Measurements from ENCODE around the gene TLX3. TPM values are rescaled to one million over a fixed set of nuclear protein-coding genes. Genes with fewer than 3 reads are reported as not detected.

Gene TLX3
- total RNA-seq, 2 donors from 2014 or later: not detected

DNA sequence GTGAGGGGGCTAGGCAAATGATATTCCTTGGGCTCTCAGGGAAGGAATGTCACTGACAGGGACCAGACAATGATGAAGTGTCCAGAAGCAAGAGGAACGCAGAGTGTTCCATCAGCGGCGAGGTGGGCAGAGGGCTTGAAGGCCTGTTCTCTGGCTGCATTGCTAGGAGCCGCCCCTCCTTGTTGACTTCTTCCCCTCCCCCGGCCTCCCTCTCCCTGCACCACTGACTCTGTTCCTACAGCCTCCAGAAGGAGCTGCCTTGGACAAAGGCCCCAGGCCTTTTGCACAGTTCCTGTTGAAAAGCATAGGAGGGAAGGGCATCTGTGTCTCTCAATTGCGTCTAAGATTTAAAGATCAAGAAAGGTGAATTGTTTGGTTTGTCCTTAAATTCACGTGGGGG is 12.4 kb downstream of the TLX3 start:
- intact Hi-C loops (cut with DNase I): no loop called here
- Histone ChIP-seq H3K9me3 (no peaks in the 10 kb centered on the region), H3K4me3 (no peak overlapping the region), H3K4me1 (replicated peaks) (no peaks in the 10 kb centered on the region), H3K27ac (no peak overlapping the region), H3K36me3 (no peaks in the 10 kb centered on the region), H3K27me3 (replicated peaks; ENCODE audit: insufficient read depth) (peaks cover 41% of the 10 kb centered on the region)
- no peak for TF ChIP-seq POLR2AphosphoS5 (IDR thresholded peaks at IDR 0.05)
- TF ChIP-seq, protein P1, sequence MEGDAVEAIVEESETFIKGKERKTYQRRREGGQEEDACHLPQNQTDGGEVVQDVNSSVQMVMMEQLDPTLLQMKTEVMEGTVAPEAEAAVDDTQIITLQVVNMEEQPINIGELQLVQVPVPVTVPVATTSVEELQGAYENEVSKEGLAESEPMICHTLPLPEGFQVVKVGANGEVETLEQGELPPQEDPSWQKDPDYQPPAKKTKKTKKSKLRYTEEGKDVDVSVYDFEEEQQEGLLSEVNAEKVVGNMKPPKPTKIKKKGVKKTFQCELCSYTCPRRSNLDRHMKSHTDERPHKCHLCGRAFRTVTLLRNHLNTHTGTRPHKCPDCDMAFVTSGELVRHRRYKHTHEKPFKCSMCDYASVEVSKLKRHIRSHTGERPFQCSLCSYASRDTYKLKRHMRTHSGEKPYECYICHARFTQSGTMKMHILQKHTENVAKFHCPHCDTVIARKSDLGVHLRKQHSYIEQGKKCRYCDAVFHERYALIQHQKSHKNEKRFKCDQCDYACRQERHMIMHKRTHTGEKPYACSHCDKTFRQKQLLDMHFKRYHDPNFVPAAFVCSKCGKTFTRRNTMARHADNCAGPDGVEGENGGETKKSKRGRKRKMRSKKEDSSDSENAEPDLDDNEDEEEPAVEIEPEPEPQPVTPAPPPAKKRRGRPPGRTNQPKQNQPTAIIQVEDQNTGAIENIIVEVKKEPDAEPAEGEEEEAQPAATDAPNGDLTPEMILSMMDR (IDR thresholded peaks at IDR 0.05): no peak
- no peak for TF ChIP-seq POLR2A (IDR thresholded peaks at IDR 0.05)
- no peak for DNase-seq (ENCODE audit: low spot score)
- WGBS: 80% methylated on average over 7 of the region's 7 CpGs

DNA sequence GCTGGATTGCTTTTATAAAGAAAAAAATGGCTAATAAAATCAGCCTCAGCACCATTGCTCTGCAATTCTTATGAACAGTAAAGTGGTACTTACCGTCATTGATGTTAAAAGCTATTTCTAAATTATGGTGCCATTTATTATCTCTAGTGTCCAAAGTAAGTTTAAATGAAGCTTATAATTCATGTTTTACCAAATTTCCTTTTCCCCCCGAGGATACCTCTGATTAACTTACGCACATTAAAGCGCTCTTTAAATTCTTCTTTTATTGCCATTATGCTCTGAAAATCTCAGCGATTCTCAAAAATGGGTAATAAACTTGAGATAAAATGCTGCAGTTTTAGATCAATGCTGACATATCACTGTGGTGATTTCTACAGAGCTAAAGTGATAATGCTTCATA is 13.5 kb downstream of the TLX3 start:
- intact Hi-C loops (cut with DNase I): no loop called here
- TF ChIP-seq, protein P1 (IDR thresholded peaks at IDR 0.05): no peak
- no peak for TF ChIP-seq POLR2A (IDR thresholded peaks at IDR 0.05)
- TF ChIP-seq POLR2AphosphoS5 (IDR thresholded peaks at IDR 0.05): no peak
- Histone ChIP-seq H3K4me3 (no peak overlapping the region), H3K27ac (no peak overlapping the region), H3K4me1 (replicated peaks) (no peaks in the 10 kb centered on the region), H3K27me3 (replicated peaks; ENCODE audit: insufficient read depth) (peaks cover 30% of the 10 kb centered on the region), H3K36me3 (no peaks in the 10 kb centered on the region), H3K9me3 (no peaks in the 10 kb centered on the region)
- DNase-seq (ENCODE audit: low spot score): no peak
- 73% methylated on average over 5 of the region's 5 CpGs for WGBS

DNA sequence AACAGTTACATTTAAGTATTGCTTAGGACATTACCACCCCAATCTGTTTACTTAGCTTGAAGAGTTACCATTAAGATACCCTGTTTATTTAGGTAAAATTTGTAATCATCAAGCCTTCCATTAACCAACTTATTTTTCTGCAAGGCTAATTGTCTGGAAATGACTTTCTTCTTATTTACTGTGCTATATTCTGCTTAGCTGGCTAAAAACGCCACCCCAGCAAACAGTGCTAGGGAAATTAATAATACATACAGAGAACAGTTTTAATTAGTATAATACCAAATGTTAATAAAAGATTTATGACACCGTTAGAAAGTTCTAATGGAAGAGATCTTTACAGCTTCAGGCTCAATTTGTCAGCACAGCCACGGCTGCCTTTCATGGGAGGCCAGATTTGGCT is 14.0 kb downstream of the TLX3 start:
- Histone ChIP-seq H3K9me3 (no peaks in the 10 kb centered on the region), H3K36me3 (no peaks in the 10 kb centered on the region), H3K27ac (no peak overlapping the region), H3K4me3 (no peak overlapping the region), H3K27me3 (replicated peaks; ENCODE audit: insufficient read depth) (peaks cover 25% of the 10 kb centered on the region), H3K4me1 (replicated peaks) (no peaks in the 10 kb centered on the region)
- TF ChIP-seq POLR2A (IDR thresholded peaks at IDR 0.05) (no peak), POLR2AphosphoS5 (IDR thresholded peaks at IDR 0.05) (no peak)
- TF ChIP-seq, protein P1 (IDR thresholded peaks at IDR 0.05): no peak
- DNase-seq (ENCODE audit: low spot score): no peak
- intact Hi-C loops (cut with DNase I): no loop called here
- WGBS: 70% methylated on average over 3 of the region's 3 CpGs

DNA sequence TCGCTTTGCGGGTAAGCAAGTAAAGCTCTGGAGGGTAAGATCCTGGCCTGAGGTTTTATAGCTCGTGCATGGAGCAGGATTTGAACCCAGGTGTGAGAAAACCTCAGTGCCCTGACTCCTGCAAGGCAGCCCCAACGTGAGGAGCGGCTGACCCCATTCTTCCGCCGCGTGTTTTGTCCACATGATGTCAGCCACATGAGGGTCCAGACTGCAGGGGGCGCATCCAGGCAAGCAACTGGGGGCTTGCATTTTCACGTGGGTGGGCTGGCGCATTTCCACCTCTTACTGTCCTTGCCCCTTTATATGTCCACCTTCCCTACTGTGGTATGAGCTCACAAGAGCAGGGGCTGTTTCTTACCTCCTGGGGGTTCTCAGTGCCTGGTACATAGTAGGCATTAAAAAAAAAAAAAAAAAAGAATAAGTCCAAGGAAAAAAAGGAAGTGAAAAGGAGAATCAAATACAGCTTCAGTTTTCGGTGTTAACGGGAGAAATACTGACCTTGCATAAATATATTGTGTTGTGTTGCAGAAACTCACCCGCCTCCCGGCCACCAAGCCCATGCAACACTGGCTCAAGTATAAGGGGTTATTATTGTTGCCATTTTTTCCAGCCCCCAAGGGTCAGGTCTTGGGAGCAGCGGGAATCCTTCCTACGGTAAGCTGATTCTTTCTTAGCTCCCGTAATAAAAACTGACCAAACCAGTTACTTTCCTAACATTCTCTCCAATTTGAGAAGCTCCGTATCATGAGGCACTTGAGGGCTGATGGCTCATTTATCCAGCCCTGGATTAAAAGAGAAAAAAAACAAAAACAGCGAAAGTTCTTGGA is 15.0 kb downstream of the TLX3 start:
- WGBS: 35% methylated on average over 20 of the region's 20 CpGs
- no peaks in the 10 kb centered on the region for H3K4me1 ChIP-seq (replicated peaks)
- DNase-seq (ENCODE audit: low spot score): no peak
- peaks cover 17% of the 10 kb centered on the region for H3K27me3 ChIP-seq (replicated peaks; ENCODE audit: insufficient read depth)
- H3K27ac ChIP-seq: no peak overlapping the region
- H3K4me3 ChIP-seq: no peak overlapping the region
- H3K9me3 ChIP-seq: no peaks in the 10 kb centered on the region
- TF ChIP-seq, protein P1 (IDR thresholded peaks at IDR 0.05): no peak
- no peak for TF ChIP-seq POLR2AphosphoS5 (IDR thresholded peaks at IDR 0.05)
- no peak for TF ChIP-seq POLR2A (IDR thresholded peaks at IDR 0.05)
- intact Hi-C loops (cut with DNase I): no loop called here
- no peaks in the 10 kb centered on the region for H3K36me3 ChIP-seq

DNA sequence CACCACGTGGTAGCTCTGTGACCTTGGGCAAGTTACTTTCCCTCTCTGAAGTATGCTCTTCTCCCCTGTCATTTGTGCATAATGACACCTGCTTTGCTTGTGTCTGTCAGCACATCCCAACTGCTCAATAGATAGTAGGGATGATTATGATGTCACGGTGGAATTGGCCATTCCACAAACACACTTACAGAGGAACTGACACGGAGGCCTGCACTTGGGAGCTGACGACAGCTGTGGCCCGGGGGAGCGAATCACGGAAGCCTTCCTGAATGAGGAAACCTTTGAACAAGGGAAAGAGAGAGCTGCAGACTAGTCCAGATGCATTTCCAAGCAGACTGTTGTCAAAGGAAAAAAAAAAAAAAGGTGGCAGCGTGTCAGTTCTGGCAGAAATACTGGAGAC is 21.0 kb downstream of the TLX3 start:
- H3K27ac ChIP-seq: no peak overlapping the region
- H3K27me3 ChIP-seq (replicated peaks; ENCODE audit: insufficient read depth): peaks cover 10% of the 10 kb centered on the region
- 71% methylated on average over 8 of the region's 8 CpGs for WGBS
- H3K36me3 ChIP-seq: no peaks in the 10 kb centered on the region
- H3K4me1 ChIP-seq (replicated peaks): no peaks in the 10 kb centered on the region
- no peak overlapping the region for H3K4me3 ChIP-seq
- DNase-seq (ENCODE audit: low spot score): no peak
- H3K9me3 ChIP-seq: no peaks in the 10 kb centered on the region
- intact Hi-C loops (cut with DNase I): no loop called here
- TF ChIP-seq POLR2AphosphoS5 (IDR thresholded peaks at IDR 0.05) (no peak), POLR2A (IDR thresholded peaks at IDR 0.05) (no peak)
- TF ChIP-seq, protein P1 (IDR thresholded peaks at IDR 0.05): no peak
